Non-pigmented ciliary epithelial cell (primary cell): ENCODE data around the gene NMRK2.
"Not testable (repeated sequence)": the region's sequence is repeated elsewhere in the genome, so short reads cannot be mapped to it uniquely, and the experiment has no call there.

Experiments
- DNase-seq: peaks from one replicate; pipeline ENCODE4 v3.0.0-alpha.2; 2010; ENCODE audit warnings: low read depth

NMRK2 gene, protein sequence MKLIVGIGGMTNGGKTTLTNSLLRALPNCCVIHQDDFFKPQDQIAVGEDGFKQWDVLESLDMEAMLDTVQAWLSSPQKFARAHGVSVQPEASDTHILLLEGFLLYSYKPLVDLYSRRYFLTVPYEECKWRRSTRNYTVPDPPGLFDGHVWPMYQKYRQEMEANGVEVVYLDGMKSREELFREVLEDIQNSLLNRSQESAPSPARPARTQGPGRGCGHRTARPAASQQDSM

DNA sequence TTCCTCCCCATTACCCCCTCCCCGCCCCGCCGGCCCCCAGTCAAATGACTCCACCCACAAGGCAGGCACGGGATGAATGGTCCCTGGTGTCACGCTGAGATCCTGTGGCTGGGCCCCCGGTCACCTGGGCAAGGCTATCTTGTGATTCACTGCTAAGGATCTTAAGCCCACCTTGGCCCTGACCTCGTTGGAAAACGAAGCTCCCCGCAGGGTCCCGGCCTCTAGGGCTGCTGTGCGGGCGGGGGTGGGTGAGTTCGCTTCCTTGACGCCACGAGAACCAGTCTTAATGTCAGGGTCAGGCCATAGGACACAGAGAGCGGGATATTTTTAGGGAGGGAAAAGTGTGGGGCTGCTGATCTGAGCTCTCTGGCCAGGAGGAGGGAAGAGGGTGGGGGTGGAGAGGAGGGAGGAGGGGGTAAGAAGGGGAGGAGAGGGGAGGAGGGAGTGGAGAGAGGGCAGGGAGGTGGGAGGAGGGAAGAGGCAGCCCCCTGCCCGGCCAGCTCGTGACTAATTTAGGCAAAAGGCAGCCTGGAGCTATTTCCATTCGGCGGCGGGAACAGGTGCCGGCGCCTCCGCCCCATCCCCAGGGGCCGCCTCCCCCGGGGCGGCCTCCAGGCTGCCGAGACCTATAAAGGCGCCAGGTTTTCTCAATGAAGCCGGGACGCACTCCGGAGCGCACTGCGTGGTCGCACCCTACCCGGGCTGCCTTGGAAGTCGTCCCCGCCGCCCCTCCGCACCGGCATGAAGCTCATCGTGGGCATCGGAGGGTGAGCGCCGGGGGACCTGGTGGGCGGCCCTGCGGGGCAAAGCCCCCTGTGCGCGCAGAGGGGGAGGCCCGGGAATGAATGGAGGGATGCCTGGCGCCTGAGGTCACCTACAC is at the start of gene NMRK2:
Gene NMRK2, plus strand, starts transcription at position 139 of the 880 bp plus-strand sequence. Its CDS starts 603 bp downstream, at position 742.
- DNase-seq, result no peak

DNA sequence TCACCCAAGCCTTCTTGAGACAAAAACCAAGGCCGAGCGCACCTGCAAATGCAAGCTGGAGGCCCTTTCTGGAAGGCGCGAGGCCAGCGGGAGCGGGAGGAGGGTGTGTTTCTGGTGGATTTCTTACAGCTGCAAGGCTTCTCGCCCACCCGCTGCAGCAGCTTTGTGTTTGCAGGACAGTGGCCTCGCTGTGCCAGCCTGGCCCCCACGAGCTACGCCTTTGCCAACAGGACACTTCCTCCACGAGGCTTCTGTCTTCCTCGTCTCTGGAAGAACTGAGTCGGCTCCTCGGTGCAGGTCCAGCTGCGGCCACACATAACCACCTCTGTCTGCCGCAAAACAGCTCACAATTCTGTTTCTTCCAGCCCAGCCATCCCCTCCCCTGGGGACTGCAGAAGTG is 42.3 kb upstream of the NMRK2 start:
- no peak for DNase-seq

- no peak for DNase-seq
Measured at GRCh38 chr19:3893509-3894179, 39.2 kb upstream of the NMRK2 start.

- DNase-seq, result not testable (repeated sequence)
Measured at GRCh38 chr19:3894959-3895358, 37.9 kb upstream of the NMRK2 start.

GRCh38 chr19:3895788-3896187 is 37.1 kb upstream of the NMRK2 start:
- no peak for DNase-seq

- DNase-seq, result no peak
Measured at GRCh38 chr19:3897936-3898335, 34.9 kb upstream of the NMRK2 start.

GRCh38 chr19:3898426-3898825 is 34.4 kb upstream of the NMRK2 start:
- no peak for DNase-seq

DNA sequence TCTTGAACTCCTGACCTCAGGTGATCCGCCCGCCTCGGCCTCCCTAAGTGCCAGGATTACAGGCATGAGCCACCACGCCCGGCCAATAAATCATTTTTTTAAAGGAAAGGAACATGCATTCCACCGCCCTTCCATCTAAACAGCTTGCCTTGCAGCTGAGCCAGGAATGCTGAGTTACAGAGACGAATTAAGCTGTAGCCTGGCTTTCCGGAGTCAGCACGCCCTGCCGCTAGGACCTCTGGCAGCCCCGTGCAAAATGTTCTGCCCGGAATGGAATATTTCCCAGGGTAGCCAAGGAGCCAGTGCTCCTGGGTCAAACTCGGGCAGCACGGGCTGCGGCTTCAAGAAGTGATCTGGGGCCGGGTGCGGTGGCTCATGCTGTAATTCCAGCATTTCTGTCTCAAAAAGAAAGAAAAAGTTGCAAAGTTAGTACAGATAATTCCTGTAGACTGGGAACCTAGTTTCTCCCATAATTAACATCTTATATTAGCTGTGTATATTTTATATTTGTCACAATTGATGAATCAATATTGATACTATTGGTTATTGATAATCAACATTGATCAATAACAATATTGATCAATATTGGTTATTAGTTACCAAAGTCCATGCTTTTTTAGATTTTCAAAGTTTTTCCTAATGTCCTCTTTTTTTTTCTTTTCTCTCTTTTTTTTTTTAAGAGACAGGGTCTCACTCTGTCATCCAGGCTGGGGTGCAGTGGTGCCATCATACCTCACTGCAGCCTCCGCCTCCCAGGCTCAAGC is 33.2 kb upstream of the NMRK2 start:
- DNase-seq, result no peak

DNA sequence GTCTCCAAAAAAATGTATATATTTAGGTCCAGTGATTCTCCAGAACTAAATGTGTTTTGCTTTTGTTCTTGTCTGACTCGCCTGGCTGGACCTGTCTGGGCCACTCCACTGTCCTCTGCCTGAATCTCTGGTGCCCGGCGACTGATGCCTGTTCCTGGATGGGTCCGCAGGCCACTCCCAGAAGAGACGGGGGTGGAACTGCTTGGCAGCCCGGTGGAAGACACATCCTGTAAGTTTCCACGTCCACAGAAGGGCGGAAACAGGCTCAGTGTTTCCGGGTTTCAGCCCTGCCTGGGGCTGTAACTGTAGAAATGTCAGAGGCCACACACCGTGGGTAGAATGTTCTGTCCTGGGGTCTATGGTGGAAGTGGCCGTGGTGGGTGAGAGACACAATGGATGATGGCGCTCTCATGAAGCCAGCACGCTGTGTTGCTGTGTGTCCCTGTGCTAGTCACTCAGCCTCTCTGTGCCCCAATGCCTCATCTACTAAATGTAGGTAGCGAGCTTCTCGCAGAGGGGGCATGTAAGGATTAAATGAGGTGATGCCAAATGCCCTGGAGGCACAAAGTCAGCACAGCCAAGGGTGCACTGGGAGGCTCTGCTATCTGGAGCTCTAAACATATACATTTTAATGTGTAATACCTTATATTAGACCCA is 30.4 kb upstream of the NMRK2 start:
- DNase-seq, result no peak

DNA sequence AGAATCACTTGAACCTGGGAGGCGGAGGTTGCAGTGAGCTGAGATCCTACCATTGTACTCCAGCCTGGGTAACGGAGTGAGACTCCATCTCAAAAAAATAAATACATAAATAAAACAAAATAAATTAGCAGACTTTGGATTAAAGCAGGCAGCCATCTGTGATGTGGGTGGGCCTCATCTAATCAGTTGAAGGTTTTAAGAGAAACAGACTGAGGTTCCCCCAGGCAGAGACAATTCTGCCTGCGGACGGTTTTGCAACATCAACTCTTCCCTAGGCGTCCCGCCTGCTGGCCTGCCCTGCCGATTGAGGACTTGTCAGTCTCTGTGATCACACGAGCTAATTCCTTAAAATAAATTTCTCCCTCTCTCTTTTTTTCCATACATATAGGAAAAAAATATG is 28.6 kb upstream of the NMRK2 start:
- DNase-seq, result no peak

GRCh38 chr19:3907626-3908265 is 25.1 kb upstream of the NMRK2 start:
- no peak for DNase-seq

DNA sequence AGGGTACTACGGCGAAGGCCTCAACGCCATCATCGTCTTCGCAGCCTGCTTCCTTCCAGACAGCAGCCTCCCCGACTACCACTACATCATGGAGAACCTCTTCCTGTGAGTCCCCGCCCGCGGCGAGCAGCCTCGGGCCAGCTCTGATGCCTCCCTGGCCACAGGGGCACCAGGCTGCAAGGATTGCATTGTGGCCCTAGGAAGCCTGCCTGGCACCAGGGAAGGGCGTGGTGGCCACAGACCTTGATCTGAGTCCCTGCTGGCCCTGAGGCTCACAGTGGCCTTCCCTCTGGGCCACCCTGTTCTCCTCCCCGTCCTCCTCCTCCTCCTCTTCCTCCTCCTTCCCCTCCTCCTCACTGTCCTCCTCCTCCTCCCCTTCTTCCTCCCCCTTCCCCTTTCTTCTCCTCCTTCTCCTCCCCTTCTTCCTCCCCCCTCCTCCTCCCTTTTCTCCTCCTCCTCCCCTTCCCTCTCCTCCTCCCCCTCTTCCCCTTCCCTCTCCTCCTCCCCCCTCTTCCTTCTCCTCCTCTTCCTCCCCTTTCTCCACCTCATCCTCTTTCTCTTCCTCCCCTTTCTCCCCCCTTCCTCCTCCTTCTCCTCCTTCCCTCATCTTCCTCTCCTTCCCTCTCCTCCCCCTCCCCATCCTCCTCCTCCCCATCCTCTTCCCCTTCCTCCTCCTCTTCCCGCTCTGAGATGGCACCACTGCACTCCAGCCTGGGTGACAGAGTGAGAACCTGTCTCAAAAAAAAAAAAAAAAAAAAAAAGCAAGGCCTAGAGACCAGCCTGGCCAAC is 24.4 kb upstream of the NMRK2 start:
- DNase-seq, result no peak

DNA sequence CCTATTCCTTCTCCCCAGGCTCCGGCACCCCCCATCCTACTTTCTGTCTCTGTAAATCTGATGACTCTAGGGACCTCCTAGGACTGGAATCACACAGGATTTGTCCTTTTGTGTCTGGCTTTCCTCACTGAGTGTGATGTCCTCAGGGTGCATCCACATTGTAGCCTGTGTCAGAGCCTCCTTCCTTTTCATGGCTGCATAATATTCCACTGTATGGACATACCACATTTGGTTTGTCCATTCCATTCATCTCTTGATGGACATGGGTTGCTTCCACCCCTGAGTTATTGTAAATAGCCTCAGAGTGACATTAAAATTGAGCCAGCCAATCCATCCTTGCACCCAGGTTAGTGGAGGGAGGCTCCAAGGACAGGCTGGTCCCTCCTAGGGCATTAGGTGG is 22.8 kb upstream of the NMRK2 start:
- DNase-seq, result no peak

GRCh38 chr19:3914199-3914598 is 18.7 kb upstream of the NMRK2 start:
- DNase-seq, result no peak

- no peak for DNase-seq
Measured at GRCh38 chr19:3916033-3916432, 16.8 kb upstream of the NMRK2 start.

GRCh38 chr19:3919793-3920192 is 13.1 kb upstream of the NMRK2 start:
- DNase-seq, result no peak

DNA sequence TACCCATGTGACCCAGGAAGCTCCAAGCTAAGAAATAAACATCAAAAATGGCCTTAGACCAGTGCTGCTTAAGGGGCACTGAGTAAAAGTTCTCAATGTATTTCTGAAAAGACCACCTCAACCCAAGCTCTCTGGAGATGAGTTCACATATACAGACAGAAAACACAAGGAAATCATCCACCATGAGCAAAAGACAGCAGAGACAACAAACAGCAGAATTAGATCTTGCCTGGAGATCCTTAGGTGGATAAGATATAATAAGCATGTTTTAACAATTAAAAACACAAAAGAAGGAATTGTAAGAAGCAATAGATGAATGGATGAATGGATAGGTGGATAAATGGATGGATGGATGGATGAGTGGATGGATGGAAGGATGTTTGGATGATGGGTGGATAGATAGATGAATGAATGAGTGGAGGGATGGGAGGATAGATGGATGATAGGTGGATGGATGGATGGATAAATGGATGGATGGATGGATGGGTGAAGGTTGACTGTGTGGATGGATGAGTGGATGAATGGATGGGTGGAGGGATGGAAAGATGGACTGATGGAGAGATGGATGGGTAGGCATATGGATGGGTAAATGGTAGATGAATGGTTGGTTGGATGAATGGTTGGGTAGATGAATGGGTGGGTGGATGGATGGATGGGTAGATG is 9.6 kb upstream of the NMRK2 start:
- no peak for DNase-seq

DNA sequence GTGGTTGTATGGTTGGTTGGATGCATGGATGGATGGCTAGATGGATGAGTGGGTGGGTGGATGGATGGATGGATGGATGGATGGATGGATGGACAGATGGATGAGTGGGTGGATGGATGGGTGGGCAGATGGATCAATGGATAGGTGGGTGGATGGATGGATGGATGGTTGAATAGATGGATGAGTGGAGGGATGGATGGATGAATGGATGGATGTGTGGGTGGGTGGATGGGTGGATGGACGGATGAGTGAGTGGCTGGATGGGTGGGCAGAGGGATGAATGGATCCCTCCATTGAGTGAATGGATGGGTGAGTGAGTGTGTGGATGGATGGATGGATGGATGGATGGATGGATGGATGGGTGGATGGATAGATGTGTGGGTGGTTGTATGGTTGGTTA is 9.0 kb upstream of the NMRK2 start:
- no peak for DNase-seq

- DNase-seq, result no peak
Measured at GRCh38 chr19:3931041-3931440, 1.8 kb upstream of the NMRK2 start.
